ENCODE data around the gene ARHGAP8. TPM values are rescaled to one million over a fixed set of nuclear protein-coding genes. Genes with fewer than 3 reads are reported as not detected.

ARHGAP8 gene
- total RNA-seq, 2 donors from 2014 or later = 0.24 TPM; not detected in 1

- Histone ChIP-seq H3K9me3 (no peaks in the 10 kb centered on the region), H3K36me3 (no peaks in the 10 kb centered on the region), H3K4me1 (no peaks in the 10 kb centered on the region), H3K4me3 (no peak overlapping the region), H3K27ac (no peak overlapping the region), H3K27me3 (no peaks in the 10 kb centered on the region)
- no peak for DNase-seq (ENCODE audit: low spot score)
- no peak for TF ChIP-seq CTCF (IDR thresholded peaks at IDR 0.05)
Observed at GRCh38 chr22:44891293-44891747, 138.9 kb downstream of the ARHGAP8 start.

DNA sequence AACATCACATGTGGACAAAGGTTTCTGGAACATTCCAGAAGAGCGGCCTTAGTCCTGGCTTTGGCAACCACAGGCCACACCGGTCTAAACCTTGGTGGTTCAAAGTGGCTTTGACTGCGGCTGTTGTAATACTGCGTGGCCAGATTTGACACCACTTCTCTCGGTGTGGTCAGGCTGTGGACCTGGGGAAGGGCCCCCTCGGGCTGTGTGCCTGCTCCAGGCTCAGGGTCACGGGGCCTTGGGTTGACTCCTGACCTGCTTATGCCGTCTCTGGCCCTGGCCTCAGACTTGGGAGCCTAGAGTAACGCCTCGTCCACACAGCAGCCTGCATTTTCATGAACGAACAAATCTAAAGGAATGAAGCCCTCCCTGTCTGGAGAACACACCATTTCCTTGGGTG lies 139.4 kb downstream of the ARHGAP8 start:
- Histone ChIP-seq H3K4me1 (no peaks in the 10 kb centered on the region), H3K9me3 (no peaks in the 10 kb centered on the region), H3K4me3 (no peak overlapping the region), H3K27ac (no peak overlapping the region), H3K27me3 (no peaks in the 10 kb centered on the region), H3K36me3 (no peaks in the 10 kb centered on the region)
- TF ChIP-seq CTCF (IDR thresholded peaks at IDR 0.05) = no peak
- DNase-seq (ENCODE audit: low spot score) = no peak

DNA sequence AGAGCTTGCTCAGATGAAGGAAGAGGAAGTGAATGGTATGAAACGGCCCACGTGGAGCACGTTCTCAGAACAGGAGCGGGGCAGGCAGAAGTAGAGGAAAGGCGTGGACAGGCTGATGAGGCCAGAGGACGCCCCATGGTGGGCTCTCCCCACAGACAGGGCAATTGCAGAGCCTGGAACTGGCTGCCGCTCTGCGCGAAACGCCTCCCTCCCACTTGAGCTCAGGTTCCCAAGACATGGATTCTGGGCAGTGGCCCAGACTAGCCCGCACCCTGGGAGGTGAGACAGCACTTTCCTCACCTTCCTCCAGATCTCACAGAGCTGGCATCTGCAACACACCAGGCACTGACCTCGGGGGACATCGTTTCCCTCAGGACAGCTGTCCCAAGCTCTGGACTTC lies 139.9 kb downstream of the ARHGAP8 start:
- Histone ChIP-seq H3K27ac (no peak overlapping the region), H3K4me1 (no peaks in the 10 kb centered on the region), H3K4me3 (no peak overlapping the region), H3K9me3 (no peaks in the 10 kb centered on the region), H3K36me3 (no peaks in the 10 kb centered on the region), H3K27me3 (no peaks in the 10 kb centered on the region)
- no peak for DNase-seq (ENCODE audit: low spot score)
- no peak for TF ChIP-seq CTCF (IDR thresholded peaks at IDR 0.05)

DNA sequence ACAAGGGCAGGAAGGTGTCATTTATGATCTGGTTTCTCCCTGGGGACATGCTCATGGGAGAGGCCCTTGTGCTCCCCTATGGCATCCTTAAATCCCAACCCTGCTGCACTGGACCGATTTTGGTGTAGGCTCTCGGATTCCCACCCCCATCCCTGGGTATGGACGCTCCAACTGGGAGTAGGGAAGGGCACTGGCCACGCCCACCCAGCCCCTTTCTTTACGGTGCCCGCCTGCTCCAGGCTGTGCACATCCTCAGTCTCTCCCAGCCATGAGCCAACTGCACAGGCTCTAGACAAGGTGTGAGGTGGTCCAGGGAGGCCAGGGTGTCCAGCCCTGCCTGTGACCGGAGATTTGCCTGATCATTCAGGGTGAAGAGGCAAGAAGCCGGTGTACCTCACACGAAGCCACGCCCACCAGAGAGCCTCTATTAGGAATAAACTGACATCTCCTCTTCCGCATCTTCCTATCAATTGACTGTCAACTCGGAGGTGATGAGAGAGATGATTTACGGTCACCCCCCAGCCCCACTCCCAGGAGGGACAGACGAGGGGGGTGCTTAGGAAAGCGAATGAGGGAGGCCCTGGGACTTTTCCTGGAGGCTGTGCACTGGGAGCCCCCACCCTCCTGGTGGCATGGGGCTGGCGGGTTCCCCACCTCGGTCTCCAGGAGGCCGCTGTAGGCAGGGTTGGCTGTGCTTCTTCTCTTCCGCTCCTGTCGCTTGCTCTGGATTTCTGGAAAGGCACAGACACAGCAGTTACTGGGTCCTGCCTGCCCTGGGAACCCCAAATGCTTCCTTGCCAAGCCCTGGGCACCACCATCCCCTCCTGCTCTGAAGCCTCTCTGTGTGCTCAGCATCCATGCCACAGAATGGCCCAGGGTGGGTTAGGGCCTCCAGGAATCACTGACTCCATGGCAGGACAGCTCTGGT lies 140.7 kb downstream of the ARHGAP8 start:
- no peak overlapping the region for H3K4me3 ChIP-seq
- TF ChIP-seq CTCF (IDR thresholded peaks at IDR 0.05) = no peak
- H3K27ac ChIP-seq = no peak overlapping the region
- H3K36me3 ChIP-seq = no peaks in the 10 kb centered on the region
- no peaks in the 10 kb centered on the region for H3K9me3 ChIP-seq
- DNase-seq (ENCODE audit: low spot score) = no peak
- H3K4me1 ChIP-seq = no peaks in the 10 kb centered on the region
- no peaks in the 10 kb centered on the region for H3K27me3 ChIP-seq

DNA sequence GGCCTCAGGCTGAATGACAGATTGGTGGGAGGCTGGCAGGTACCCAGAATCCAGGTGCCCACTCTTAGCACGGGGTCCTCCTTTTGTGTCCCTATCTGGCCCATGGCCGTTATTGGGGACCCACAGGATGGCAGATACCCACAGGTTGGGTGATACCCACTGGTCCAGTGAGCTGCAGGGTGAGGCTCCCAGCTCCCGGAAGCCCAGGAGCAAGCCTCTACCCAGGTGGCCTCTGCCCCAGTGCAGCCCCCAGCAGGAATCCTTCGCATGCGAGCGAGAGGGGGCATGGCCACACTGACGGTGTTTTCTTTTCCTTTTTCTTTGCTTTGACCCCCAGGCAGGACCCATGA lies 141.3 kb downstream of the ARHGAP8 start:
- Histone ChIP-seq H3K4me3 (no peak overlapping the region), H3K4me1 (no peaks in the 10 kb centered on the region), H3K9me3 (no peaks in the 10 kb centered on the region), H3K27ac (no peak overlapping the region), H3K36me3 (no peaks in the 10 kb centered on the region), H3K27me3 (no peaks in the 10 kb centered on the region)
- no peak for DNase-seq (ENCODE audit: low spot score)
- TF ChIP-seq CTCF (IDR thresholded peaks at IDR 0.05) = no peak

Measured in right atrium auricular region (tissue), 2 donors.